OCI-M2 (cell line): Measurements from ENCODE around the gene CNGA3.
A peak's percentile ranks its signal among the peaks of the same experiment; 100 is the strongest.

Source experiments
- DNase-seq: peaks from one replicate; lab custom pipeline; 2025; ENCODE audit not compliant: unreplicated experiment; lab: John Stamatoyannopoulos, UW

The CNGA3 gene

GRCh38 chr2:98438190-98439133, 92.2 kb downstream of the CNGA3 start:
- no peak for DNase-seq

GRCh38 chr2:98441706-98442450, 95.6 kb downstream of the CNGA3 start:
- no peak for DNase-seq

DNA sequence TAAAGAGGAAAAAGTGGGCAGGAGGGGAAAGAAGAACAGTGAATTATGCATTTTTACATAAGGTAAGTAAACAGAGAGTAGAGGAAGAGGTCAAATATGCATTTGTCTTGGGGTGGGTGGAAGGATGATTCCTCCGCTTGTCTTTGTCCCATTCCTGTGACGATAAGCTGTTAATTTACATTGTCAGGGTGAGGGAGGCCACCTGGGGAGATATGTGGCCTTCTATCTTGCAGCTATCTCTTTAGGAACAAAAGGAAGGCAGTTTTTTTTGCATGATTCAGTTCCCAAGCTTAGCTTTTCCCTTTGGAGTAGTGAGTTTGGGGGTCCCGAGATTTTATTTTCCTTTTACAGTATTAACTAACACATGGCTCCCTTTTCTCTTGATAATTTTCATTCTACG, 96.2 kb downstream of the CNGA3 start:
- DNase-seq, result no peak

DNA sequence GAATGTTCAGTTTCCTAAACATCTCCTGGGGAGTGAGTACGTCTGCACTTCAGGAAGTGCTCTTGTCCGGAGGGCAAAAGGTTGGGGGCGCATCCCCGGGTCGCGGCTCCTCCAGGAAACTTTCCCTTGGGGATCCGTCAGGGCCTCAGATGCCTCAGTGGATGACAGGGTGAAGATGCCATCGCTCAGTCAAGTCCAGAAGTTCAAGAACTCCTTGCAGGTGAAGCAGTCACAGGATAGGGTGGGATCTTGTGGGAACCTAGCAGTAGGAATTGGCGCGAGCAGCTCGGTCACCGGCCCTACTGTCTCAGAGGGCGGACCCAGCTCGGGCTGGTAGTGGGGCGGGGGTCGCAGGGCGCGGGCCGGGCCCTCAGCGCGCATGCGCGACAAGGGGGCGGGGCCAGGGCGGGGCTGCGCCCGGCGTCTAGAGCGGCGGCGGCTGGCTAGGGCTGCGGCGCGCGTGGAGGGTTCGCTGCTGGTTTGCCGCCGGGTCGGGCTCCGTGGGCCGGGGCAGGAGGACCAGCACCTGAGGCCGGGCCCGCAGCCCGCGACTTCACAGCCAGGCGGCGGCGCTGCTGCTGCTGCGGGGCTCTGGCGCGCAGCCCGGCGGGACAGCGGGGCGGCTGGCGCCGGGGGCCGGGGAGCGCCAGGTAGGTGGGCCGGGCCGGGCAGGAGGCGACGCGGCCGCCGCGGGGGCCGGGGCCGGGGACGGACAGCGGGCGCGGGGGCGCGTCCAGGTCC, 98.3 kb downstream of the CNGA3 start, which contains the start of gene INPP4A:
TSS of gene INPP4A (plus strand) at position 423 of the 741 bp plus-strand sequence. CDS start 75,191 bp downstream, outside the sequence.
- peak; percentile 29 for DNase-seq

DNA sequence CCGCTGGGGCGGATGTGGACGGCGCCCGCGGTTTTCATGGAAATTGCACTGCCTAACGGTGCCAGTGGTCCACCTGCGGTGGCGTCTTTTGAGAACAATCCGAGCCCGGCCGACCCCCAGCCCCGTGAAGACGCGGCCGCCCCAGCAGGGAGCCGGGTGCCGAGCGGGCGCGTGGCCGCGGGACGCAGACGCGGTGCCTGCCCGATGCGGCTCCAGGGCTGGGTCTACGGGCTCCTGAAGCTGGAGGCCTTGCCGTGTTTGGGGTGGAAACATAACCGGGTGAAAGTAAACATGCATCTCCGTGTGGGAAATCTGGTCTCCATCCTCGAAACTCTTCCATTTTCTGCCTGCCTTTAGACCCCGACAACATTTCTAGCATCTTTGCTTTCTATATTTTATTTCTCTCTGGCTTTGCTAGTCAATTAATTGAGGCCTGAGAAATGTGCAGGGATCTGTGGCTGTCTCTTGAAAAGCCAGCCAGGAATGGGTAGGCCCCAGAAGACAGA, 99.0 kb downstream of the CNGA3 start:
- no peak for DNase-seq

GRCh38 chr2:98445683-98446581, 99.7 kb downstream of the CNGA3 start:
- no peak for DNase-seq

DNA sequence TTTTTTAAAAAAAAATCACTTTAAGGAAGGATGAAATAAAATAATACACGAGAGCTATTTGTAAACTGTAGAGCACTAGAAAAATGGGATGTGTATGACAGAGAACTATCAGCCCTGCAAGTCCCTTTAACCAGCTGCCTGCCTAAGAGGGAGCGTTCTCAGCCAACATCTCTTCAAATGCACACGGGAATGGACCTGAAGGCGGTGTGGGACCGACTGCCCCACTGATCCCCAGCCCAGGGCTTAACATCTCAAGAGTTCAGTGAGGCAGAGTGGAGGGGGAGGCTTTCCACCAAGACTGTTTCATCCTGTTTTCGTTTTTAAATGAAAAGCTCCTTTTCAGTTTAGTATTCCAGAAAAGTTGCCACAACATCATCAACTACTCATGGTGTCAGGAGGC, 100.6 kb downstream of the CNGA3 start:
- DNase-seq, result no peak
